Measurements from ENCODE around the gene RPL38. TPM values are rescaled to one million over a fixed set of nuclear protein-coding genes. Genes with fewer than 3 reads are reported as not detected.

RPL38 gene
- polyA plus RNA-seq, 1 donor = 1,846 TPM

DNA sequence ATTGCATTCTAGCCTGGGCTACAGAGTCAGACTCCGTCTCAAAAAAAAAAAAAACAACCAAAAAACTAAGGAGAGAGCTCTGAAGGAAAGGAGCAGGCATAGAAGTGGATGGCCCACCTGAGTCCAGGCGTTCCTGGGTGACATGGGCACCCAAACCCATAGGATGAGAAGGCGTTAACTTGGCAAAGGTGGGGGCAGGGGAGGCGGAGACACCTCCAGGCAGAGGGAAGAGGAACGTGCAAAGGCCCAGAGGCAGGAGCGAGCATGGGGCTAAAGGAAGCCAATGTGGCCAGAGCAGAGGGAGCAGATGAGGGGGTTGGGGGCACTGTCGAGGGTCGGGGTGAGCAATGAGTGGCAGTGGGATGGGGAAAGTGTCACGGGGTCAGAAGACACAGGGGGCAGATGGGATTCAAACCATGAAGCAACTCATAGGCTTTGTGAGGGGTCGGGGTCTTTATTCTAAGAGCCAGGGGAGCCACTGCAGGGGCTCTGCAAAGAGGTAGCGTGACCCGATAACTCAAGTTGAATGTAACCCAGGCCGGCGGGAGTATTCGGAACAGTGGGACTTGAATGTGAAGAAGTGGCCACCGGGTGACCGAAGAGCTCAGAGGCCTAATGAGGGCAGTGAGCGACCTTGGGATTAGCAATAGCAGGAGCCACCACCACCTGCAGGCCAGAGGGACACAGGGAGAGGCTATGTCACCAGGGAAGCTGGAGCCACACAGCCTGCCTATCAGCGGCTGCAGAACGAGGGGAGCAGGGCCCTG, 21.7 kb downstream of the RPL38 start:
- no peak for DNase-seq (ENCODE audit: low read depth)

DNA sequence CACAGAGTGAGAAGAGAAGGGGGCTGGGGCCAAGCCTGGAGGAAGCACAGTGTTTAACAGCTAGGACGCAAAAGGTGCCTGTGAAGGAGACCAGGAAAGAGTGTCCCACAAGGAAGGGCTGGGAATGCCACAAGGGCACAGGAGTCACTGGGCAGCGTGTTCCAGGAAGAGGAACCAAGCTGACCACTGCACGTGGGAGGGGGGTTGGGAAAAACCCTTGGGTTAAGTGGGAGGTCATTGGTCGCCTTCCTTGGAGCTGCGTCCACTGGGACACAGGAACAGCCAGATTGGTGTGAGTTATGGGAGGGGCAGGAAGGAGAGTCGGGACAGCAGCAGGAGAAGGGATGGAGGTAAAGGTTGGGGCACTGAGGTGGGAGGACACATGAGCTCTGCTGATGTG, 22.8 kb downstream of the RPL38 start:
- DNase-seq (ENCODE audit: low read depth) = no peak

DNA sequence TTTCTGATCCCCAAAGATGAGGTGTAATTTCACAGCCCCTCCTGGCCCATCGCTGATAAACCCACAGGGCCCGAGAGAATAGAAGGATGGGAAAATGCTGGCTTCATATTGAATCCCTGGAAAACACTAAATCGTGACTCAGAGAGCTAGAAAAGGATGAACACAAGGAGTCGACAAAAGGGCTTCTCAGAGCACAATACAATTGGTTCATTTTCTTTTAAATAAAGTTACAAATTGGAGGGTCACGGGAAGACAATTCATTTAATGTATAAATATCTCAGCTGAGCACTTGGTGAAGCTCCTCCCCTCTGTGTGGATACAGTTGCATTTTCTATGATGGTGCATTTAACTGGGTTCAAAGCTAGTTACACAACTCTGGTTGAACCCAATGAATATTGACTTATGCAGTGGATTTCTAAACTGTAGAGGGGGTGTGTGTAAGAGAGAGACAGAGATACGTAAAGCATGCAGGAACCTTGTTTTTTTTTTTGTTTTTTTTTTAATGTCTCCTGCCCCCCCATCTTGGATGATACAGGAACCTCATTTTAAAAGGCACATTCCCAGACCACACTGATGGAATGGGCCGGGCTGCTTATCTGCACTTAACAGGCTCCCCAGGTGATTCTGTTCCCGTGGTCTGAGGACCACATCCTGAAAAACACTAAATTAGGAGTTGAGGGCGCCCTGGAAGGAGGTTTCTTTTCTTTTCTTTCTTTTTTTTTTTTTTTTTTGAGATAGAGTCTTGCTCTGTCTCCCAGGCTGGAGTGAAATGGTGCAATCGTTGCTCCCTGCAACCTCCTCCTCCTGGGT, 24.0 kb downstream of the RPL38 start:
- no peak for DNase-seq (ENCODE audit: low read depth)

DNA sequence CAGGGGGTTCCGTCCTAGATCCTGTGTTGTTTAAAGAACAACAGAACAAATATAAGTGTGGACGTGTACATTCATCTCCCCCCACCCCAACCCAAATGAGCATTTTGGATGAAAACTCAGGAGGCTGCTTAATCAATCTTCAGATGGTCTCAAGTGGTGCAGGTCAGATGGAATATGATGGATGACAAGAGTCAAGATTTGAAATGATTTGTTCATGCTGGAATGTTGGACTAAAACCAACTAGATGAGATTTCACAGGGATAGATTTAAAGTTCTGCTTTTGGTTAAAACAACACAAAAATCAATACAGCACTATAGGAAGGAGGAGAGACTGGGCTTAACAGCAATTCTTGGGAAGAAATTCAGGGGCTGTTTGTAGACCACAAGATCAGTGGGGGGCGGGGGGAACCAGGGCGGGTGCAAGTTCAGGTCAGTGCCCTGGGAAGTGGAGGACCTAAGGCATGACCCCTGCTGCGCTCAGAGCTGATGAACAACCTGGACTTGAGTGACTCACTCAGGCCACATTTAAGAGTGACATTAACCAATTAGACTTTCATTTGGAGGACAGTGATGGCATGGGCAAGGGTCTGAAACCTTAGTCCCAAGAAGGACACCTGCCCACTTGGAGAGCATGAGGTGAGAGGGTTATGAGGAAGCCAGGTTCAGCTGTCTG, 25.0 kb downstream of the RPL38 start:
- DNase-seq (ENCODE audit: low read depth) = no peak

DNA sequence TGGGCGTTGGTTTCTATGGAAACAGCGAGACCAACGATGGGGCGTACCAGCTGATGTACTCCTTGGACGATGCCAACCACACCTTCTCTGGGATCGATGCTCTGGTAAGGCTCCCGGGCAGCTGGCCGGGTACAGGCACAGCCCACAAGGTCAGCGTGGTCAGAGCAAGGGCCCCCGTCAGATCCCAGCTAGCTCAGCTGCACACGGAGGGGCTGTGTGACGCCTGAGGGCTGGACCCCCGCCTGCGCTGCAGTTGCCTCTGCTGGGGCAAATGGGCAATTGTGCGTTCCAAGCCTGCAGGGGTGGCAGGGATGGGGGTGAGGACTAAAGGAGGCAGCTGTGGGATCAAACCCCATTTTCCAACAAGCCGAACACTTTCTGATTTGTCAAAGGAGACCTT, 27.4 kb downstream of the RPL38 start:
- DNase-seq (ENCODE audit: low read depth) = no peak

DNA sequence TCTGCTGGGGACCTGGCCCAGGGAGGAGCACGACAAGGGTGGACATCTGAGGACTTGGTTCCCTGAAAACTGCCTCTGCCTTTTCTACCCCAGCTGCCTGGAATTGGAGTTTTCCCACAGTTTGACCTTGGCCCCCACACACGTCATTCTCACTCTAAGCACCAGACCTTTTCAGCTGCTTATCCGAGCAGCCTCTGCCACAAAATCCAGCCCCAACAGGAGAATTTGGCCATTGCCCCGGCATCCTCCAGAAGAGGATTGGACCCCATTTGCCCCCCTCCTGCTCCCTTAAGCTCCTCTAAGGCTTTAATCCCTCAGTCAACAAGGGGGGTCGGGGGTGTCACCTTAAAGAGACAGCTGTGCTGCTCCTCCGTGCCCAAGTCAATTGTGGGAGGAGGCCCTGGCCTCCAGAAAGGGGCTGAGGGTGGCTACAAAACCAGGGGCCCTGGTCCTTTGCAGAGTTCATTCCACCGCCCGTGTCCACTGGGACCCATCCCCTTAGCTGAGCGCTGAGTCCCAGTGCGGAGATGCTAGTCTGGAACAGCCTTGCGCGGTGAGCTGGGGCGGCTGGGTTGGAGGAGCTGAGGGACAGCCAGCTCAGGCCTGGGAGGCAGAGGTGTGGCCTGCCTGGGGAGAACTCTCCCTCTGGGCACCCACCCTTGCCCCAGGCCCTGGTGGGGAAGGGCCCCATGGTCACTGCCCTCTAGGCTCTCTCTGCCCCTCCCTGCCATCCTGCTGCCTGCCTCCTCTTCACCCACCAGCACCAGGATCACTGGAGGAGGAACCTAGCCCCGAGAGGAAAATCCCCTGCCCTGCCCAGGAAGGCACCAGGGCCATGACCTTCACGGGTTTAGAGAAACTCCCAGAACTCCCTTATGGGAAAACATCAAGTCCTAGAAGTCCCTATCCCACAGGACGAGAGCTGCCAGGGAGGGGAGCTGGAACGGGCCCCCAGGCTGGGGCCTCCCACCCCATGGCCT, 28.7 kb downstream of the RPL38 start:
- no peak for DNase-seq (ENCODE audit: low read depth)

DNA sequence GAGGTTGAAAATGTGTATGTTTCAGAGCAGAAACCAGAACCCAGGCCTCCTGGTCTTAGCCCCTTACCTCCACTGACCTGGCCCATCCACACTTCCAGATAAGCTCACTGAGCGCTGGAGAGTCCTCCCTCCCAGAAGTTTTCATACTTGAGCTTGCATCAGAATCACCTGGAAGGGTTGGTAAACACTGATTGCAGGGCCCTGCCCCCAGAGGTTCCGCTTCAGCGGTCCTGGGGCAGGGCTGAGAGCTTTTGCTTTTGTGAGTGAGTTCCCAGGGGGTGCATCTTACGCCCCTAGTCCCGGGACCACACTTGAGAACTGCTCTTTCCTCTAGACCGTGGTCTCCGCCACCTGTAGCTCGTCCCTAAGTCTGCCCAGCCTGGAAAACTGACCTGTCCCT, 30.5 kb downstream of the RPL38 start:
- DNase-seq (ENCODE audit: low read depth) = no peak

DNA sequence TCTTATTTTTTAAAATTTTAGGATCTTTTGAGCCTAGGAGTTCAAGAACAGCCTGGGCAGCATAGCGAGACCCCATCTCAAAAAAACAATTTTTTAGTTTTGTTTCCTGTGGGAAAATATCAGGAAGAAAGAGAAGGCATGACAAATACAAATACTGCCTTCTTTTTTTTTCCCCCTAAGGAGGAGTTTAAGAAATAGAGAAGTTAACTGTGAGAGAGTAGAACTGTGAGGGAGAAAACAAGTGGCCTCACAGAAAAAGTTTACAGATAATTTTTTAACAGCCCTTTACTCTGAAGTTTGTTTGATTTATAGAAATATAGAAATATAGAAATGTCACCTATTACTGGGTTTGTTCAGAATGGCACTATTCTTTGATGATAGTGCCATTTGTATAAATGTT, 31.0 kb downstream of the RPL38 start:
- DNase-seq (ENCODE audit: low read depth) = no peak

DNA sequence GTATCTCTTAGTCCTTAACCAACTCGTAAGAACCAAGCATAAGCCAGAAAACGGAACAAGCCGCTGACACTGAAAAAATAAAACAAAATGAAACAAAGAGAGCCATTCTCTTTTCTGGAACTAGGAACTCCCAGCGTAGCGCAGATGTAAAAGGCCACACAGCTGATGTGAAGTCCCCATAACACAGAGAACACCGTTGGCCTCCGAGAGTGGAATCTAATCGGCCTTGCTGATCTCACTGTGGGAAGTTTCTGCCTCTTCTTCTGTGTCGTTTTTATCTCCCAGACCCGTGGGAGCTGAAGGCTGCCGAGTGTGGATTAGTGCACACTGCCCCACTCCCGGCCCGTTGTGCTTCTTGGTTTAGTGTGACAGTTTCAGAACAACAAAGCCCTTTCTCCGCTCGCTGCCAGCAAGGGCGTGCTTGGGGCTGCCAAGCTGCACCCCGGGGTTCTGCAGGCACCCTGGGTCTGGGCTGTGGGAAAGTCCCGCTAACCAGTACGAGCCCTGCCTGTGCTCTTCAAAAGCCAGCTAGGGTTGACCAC, 31.6 kb downstream of the RPL38 start:
- no peak for DNase-seq (ENCODE audit: low read depth)

DNA sequence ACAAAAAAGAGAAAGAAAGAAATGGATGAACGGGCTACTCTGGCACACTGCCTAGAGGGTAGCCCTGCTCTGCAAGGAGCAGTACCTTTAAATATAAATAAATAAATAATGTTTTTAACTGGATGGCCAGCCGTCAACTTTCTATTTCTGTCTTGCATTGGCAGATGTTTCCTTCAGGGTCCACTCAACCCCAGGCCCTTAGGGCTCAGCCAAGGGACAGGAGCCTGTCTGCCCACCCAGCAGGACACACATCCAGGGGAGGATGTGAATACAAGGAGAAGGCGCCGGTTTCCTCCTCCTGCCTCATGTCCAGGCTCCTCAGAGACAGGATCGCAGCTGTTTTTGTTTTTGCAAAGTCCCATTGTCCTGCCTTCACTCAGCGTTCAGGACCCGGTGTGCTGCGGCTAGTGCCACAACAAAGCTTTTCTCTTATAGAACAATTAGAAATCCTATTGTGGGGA, 32.5 kb downstream of the RPL38 start:
- no peak for DNase-seq (ENCODE audit: low read depth)

DNA sequence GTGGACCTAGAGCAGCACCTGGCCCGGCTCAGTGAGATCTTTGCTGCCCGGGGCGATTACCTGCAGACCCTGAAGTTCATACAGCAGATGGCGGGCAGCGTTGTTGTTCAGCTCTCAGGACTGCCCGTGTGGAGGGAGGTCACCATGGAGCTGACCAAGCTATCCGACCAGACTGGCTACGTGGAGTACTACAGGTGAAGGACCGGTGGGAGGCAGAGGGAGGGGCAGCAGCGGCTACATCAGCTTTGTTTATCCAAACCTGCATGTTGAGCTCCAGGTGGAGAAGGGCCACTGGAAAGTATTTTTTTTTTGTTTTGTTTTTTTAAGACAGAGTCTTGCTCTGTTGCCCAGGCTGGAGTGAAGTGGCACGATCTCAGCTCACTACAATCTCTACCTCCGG, 33.8 kb downstream of the RPL38 start:
- no peak for DNase-seq (ENCODE audit: low read depth)

DNA sequence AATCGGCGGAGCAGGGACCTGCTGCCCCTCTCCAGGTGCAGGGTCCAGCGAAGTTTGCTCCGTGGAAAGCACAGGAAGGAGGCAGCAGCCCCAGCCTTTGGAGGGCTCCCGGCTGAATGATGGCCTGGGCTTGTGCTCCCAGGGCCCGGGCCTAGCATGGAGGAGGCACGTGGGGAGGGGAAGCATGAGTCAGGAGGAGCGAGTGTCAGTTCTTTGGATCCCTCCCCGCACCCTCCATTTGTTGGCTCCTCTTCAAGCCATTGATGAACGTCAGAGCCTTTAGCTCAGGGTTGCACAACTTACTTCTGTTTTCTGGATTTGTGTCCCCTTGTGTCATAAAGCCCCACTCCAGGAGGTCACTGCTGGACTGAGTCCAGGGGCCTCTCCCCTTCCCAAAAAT, 35.7 kb downstream of the RPL38 start:
- DNase-seq (ENCODE audit: low read depth) = no peak

DNA sequence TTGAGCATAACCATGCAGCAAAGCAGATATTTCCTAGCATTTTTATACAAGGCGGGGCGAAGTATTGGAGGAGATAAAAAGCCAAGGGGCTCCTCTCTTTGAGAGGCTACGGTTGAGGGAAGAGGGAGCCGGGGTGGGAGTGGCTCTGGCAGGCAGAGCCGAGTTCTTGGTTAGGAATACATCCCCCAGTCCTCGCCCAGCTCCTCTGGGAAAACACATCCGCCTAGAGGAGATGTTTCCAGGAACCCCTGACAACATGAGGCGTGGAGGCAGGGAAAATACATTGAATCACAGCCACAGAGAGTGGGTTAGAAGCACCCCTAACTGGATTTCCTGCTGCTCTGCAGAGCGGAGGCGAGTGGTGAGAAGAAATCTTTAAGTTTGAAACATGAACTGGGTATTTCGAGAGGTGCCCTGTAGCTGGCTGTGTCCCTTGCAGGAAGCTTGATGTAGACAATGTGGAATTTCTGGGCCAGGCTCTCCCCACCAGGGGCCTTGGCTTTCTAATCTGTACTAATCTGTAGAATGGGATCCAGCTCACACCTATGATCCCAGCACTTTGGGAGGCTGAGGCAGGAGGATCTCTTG, 37.2 kb downstream of the RPL38 start:
- DNase-seq (ENCODE audit: low read depth) = peak; percentile 89

DNA sequence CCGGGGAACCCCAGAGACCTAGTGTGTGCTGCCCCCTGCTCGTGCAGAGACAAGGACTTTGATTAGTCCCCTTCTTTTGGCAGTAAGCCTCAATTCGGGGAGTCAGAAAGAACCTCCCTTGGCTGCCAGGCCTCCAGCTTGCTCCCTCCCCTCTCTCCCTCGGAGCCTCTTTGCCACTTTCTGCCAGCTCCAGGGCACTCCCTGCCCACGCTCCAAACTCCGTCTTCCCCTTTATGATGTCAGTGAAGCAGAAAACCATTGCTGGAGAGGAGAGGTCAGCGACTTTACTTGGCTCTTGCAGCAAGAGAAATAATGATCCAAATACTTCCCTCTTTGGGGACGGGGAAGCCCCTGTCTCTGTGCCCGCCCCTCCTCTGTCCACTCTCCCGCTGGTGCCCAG, 38.0 kb downstream of the RPL38 start:
- DNase-seq (ENCODE audit: low read depth) = no peak

DNA sequence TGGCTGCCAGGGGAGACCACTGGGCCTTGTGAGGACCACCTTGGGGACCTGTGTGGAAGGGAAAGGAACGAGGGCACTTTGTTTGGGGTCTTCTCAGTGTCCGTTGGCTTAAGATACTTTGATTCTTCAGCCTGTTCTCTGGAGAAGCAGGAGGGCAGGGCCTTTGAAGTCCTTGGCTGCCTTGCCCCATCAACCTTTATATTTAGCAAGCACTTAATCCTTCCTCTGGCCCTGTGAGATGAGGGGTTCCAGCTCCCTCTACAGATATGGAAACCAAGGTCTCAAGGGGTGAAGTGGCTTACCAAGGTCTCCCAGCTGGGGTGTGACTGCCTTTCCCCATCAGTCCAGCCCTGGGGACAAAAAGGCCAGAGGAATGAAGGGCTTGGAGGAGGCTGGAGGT, 38.4 kb downstream of the RPL38 start:
- DNase-seq (ENCODE audit: low read depth) = no peak

DNA sequence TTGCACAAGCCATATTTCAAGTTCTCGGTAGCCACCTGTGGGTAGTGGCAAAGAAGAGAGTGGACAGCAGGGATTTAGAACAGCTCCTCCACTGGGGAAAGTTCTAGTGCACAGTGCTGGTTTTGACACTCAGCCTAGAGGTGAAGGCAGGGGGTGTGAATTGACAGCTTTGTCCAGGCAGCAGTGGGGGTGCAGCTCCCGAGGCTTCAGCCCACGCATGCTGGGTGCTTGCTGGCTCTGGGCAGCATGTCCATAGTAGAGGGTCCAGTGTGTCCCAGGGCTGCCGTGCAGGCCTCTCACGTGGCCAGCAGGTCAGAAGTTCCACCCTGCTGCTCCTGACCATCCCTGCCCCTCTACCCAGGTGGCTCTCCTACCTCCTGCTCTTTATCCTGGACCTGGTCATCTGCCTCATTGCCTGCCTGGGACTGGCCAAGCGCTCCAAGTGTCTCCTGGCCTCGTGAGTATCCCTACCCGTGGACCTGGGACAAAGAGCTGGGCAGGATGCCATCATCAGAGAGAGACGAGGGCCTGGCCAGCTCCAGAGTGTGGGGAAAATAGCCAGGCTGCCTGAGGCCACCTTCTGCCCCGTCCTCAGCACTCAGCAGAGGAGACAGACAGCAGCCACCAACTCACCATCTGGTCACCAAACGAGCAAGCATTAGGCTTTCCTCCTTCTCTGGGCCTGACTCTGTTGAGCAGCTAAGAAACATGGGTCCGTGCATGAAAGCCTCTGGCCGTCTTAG, 39.7 kb downstream of the RPL38 start:
- no peak for DNase-seq (ENCODE audit: low read depth)

DNA sequence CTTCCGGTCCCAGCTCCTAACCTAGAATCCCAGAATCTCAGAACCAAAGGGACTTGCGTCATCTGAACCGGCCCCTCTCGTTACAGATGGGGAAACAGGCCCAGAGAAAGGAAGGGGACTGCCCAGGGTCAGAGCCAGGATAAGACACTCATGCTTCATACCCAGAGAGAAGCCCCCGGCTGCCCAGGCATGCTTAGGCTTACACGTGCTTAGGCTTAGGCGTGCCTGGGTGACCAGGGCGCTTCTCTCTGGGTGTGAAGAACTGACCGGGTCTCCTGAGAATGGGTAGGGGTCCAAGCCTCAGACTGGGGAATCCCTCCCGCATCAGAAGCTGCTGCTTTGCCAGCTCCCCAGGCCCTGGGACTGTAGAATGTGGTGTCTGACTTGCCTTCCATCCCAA, 40.6 kb downstream of the RPL38 start:
- no peak for DNase-seq (ENCODE audit: low read depth)

DNA sequence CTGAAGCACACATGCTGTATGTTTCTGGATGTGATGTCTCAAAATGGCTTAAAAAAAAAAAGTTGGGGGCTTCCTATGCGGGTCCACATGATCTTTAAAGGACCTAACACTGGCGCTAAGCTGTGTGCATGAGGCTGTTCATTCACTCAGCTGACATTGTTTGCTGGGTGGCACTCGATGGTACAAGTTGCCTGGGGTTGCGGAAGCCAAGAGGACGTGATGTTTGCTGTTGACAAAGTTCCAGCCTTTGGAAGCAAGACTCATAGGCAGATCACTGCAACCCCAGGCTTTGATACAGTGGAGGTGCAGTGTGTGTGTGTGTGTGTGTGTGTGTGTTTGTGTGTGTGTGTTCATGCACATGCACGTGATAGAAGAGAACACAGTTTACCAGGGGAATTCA, 41.1 kb downstream of the RPL38 start:
- no peak for DNase-seq (ENCODE audit: low read depth)

DNA sequence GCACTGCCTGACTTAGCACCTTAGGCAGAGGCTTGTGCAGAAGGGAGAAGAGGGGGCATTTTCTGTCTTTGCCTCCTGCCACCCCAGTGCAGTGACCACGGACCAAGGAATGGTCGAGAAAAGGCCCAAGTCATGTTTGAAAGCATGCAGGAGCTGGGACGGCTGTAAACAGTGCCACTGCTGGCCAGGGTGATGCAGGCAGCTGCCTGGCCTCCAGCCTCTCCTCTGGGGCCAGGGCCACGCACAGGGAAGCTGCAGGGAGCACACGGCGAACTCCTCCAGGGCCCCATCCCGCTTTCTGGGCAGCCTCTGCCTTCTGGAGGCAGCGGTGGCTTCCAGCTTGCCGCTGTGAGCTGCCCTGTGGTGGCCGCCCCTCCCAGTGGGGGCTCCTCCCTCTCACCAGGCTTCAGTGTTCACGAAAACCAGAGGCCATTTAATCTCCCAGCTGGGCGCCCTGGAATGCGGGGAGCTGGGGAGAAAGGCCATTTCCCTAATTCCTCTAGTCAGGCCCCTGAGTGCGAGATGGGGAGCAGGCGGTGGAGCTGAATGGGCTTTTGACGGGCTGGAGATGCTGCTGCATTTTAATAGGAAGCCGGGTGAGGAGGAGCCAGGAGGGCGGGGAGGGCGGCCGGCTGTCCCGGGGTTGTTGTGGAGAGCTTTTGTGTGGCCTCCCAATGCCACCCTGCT, 41.8 kb downstream of the RPL38 start:
- no peak for DNase-seq (ENCODE audit: low read depth)

Data from forelimb muscle (tissue), 1 donor.